ENCODE measurements around the gene FAM174A. TPM values are rescaled to one million over a fixed set of nuclear protein-coding genes. Genes with fewer than 3 reads are reported as not detected.
A peak's percentile ranks its signal among the peaks of the same experiment; 100 is the strongest.

FAM174A gene
- total RNA-seq, 1 donor from 2014 or later, result 16.4 TPM

GRCh38 chr5:100560860-100561259 lies 25.7 kb downstream of the FAM174A start:
- Histone ChIP-seq H3K27me3 (ENCODE audit: insufficient read depth, low read length) (no peaks in the 10 kb centered on the region), H4K20me1 (ENCODE audit: insufficient read depth, low read length) (no peaks in the 10 kb centered on the region), H3K79me2 (ENCODE audit: insufficient read depth, low read length) (no peaks in the 10 kb centered on the region), H3K9me3 (ENCODE audit: insufficient read depth, low read depth, low read length) (no peaks in the 10 kb centered on the region), H2AFZ (ENCODE audit: low read depth, low read length) (no peak overlapping the region), H3K9ac (ENCODE audit: low read length) (no peak overlapping the region), H3K36me3 (ENCODE audit: insufficient read depth, low read length) (no peaks in the 10 kb centered on the region), H3K27ac (ENCODE audit: low read depth, low read length) (no peak overlapping the region), H3K4me3 (ENCODE audit: insufficient read depth, low read depth, low read length) (no peak overlapping the region), H3K4me2 (ENCODE audit: low read length) (no peak overlapping the region), H3K4me1 (ENCODE audit: insufficient read depth, low read length) (no peaks in the 10 kb centered on the region)
- no peak overlapping the region for H3K27ac Mint-ChIP-seq (ENCODE audit: unreplicated experiment)
- no peak overlapping the region for H3K4me3 Mint-ChIP-seq (ENCODE audit: unreplicated experiment)
- no peak for FAIRE-seq
- H3K9me3 Mint-ChIP-seq (ENCODE audit: unreplicated experiment), result peaks cover 5% of the 10 kb centered on the region
- H3K4me1 Mint-ChIP-seq (ENCODE audit: low read depth, unreplicated experiment), result no peaks in the 10 kb centered on the region
- no peaks in the 10 kb centered on the region for H3K36me3 Mint-ChIP-seq (ENCODE audit: low read depth, unreplicated experiment)
- peak; percentile 23 for DNase-seq (ENCODE audit: low read depth)
- no peaks in the 10 kb centered on the region for H3K27me3 Mint-ChIP-seq (ENCODE audit: low read depth, unreplicated experiment)
- TF ChIP-seq EZH2 (IDR thresholded peaks at IDR 0.05; ENCODE audit: insufficient read depth, low read length), result no peak
- no peak for TF ChIP-seq CTCF (IDR thresholded peaks at IDR 0.05; ENCODE audit: insufficient read depth, low read depth, low read length)

GRCh38 chr5:100562821-100563220 lies 27.6 kb downstream of the FAM174A start:
- H2AFZ ChIP-seq (ENCODE audit: low read depth, low read length), result no peak overlapping the region
- Mint-ChIP-seq H3K36me3 (ENCODE audit: low read depth, unreplicated experiment) (no peaks in the 10 kb centered on the region), H3K4me3 (ENCODE audit: unreplicated experiment) (no peak overlapping the region), H3K27me3 (ENCODE audit: low read depth, unreplicated experiment) (no peaks in the 10 kb centered on the region), H3K9me3 (ENCODE audit: unreplicated experiment) (no peaks in the 10 kb centered on the region), H3K4me1 (ENCODE audit: low read depth, unreplicated experiment) (no peaks in the 10 kb centered on the region), H3K27ac (ENCODE audit: unreplicated experiment) (no peak overlapping the region)
- no peak overlapping the region for H3K4me3 ChIP-seq (ENCODE audit: insufficient read depth, low read depth, low read length)
- DNase-seq (ENCODE audit: low read depth) (no peak), FAIRE-seq (no peak)
- no peak overlapping the region for H3K4me2 ChIP-seq (ENCODE audit: low read length)
- H3K9me3 ChIP-seq (ENCODE audit: insufficient read depth, low read depth, low read length), result no peaks in the 10 kb centered on the region
- no peaks in the 10 kb centered on the region for H4K20me1 ChIP-seq (ENCODE audit: insufficient read depth, low read length)
- H3K27me3 ChIP-seq (ENCODE audit: insufficient read depth, low read length), result no peaks in the 10 kb centered on the region
- no peaks in the 10 kb centered on the region for H3K4me1 ChIP-seq (ENCODE audit: insufficient read depth, low read length)
- TF ChIP-seq EZH2 (IDR thresholded peaks at IDR 0.05; ENCODE audit: insufficient read depth, low read length) (no peak), CTCF (IDR thresholded peaks at IDR 0.05; ENCODE audit: insufficient read depth, low read depth, low read length) (no peak)
- H3K36me3 ChIP-seq (ENCODE audit: insufficient read depth, low read length), result no peaks in the 10 kb centered on the region
- H3K27ac ChIP-seq (ENCODE audit: low read depth, low read length), result no peak overlapping the region
- no peaks in the 10 kb centered on the region for H3K79me2 ChIP-seq (ENCODE audit: insufficient read depth, low read length)
- no peak overlapping the region for H3K9ac ChIP-seq (ENCODE audit: low read length)

- no peak overlapping the region for H3K4me2 ChIP-seq (ENCODE audit: low read length)
- H3K27me3 ChIP-seq (ENCODE audit: insufficient read depth, low read length), result no peaks in the 10 kb centered on the region
- no peak for TF ChIP-seq EZH2 (IDR thresholded peaks at IDR 0.05; ENCODE audit: insufficient read depth, low read length)
- no peak for TF ChIP-seq CTCF (IDR thresholded peaks at IDR 0.05; ENCODE audit: insufficient read depth, low read depth, low read length)
- H3K4me1 ChIP-seq (ENCODE audit: insufficient read depth, low read length), result no peaks in the 10 kb centered on the region
- no peak overlapping the region for H3K4me3 ChIP-seq (ENCODE audit: insufficient read depth, low read depth, low read length)
- no peaks in the 10 kb centered on the region for H3K36me3 ChIP-seq (ENCODE audit: insufficient read depth, low read length)
- H3K4me3 Mint-ChIP-seq (ENCODE audit: unreplicated experiment), result no peak overlapping the region
- DNase-seq (ENCODE audit: low read depth) (no peak), FAIRE-seq (no peak)
- H3K9ac ChIP-seq (ENCODE audit: low read length), result no peak overlapping the region
- no peaks in the 10 kb centered on the region for H3K79me2 ChIP-seq (ENCODE audit: insufficient read depth, low read length)
- H2AFZ ChIP-seq (ENCODE audit: low read depth, low read length), result no peak overlapping the region
- no peaks in the 10 kb centered on the region for H3K9me3 Mint-ChIP-seq (ENCODE audit: unreplicated experiment)
- no peaks in the 10 kb centered on the region for H3K36me3 Mint-ChIP-seq (ENCODE audit: low read depth, unreplicated experiment)
- no peak overlapping the region for H3K27ac Mint-ChIP-seq (ENCODE audit: unreplicated experiment)
- no peak overlapping the region for H3K27ac ChIP-seq (ENCODE audit: low read depth, low read length)
- H3K4me1 Mint-ChIP-seq (ENCODE audit: low read depth, unreplicated experiment), result no peaks in the 10 kb centered on the region
- H3K27me3 Mint-ChIP-seq (ENCODE audit: low read depth, unreplicated experiment), result no peaks in the 10 kb centered on the region
- no peaks in the 10 kb centered on the region for H4K20me1 ChIP-seq (ENCODE audit: insufficient read depth, low read length)
- H3K9me3 ChIP-seq (ENCODE audit: insufficient read depth, low read depth, low read length), result no peaks in the 10 kb centered on the region
Observed at GRCh38 chr5:100566382-100567141, 31.4 kb downstream of the FAM174A start.

All from astrocyte (in vitro differentiated cells and primary cell).